ENCODE measurements around the gene MCCD1.

- peak; percentile 99 for TF ChIP-seq CTCF (IDR thresholded peaks at IDR 0.05; ENCODE audit: low read depth, low read length, poor library complexity, severe bottlenecking)
- TF ChIP-seq EZH2phosphoT487 (IDR thresholded peaks at IDR 0.05; ENCODE audit: borderline replicate concordance, low read length), result no peak
Measured at GRCh38 chr6:31546339-31546957, 17.7 kb downstream of the MCCD1 start, which contains the start of gene ATP6V1G2.

Data from DOHH2 (cell line).